ENCODE data around the gene RPL10. TPM values are rescaled to one million over a fixed set of nuclear protein-coding genes. Genes with fewer than 3 reads are reported as not detected.

RPL10 gene
- total RNA-seq, 2 donors from 2014 or later, result 2,142 to 2,551 TPM

DNA sequence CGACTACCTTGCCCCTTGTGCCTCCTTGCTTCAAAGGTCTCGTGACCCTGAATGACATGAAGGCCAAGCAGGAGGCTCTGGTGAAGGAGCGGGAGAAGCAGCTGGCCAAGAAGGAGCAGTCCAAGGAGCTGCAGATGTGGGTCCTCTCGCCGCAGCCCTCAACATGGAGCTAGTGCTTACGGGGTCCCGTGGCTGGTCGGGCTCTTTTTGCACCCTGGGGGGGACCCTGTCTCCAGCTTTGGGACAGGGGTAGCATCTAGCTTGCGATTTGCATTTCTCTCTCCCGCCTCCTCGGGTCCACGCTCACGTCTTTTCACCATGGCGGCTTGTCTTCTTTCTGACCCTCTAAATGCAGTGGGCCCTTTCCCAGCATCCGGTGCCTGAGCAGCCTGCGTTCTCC is 47.6 kb downstream of the RPL10 start:
- Histone ChIP-seq H3K36me3 (ENCODE audit: control insufficient read depth, insufficient read depth, low read length) (peaks cover 22% of the 10 kb centered on the region), H3K4me3 (ENCODE audit: low read length) (no peak overlapping the region), H3K27me3 (ENCODE audit: control insufficient read depth, insufficient read depth, low read length, poor library complexity, severe bottlenecking) (no peaks in the 10 kb centered on the region), H3K4me1 (ENCODE audit: control insufficient read depth, insufficient read depth, low read length) (no peaks in the 10 kb centered on the region), H3K9me3 (ENCODE audit: control insufficient read depth, low read length) (no peaks in the 10 kb centered on the region), H3K27ac (ENCODE audit: low read depth, low read length) (no peak overlapping the region), H3K9ac (ENCODE audit: extremely low read depth, low read length, poor library complexity, severe bottlenecking) (no peak overlapping the region)
- no peaks in the 10 kb centered on the region for H3K4me1 Mint-ChIP-seq
- DNase-seq, result no peak
- TF ChIP-seq, protein P1, sequence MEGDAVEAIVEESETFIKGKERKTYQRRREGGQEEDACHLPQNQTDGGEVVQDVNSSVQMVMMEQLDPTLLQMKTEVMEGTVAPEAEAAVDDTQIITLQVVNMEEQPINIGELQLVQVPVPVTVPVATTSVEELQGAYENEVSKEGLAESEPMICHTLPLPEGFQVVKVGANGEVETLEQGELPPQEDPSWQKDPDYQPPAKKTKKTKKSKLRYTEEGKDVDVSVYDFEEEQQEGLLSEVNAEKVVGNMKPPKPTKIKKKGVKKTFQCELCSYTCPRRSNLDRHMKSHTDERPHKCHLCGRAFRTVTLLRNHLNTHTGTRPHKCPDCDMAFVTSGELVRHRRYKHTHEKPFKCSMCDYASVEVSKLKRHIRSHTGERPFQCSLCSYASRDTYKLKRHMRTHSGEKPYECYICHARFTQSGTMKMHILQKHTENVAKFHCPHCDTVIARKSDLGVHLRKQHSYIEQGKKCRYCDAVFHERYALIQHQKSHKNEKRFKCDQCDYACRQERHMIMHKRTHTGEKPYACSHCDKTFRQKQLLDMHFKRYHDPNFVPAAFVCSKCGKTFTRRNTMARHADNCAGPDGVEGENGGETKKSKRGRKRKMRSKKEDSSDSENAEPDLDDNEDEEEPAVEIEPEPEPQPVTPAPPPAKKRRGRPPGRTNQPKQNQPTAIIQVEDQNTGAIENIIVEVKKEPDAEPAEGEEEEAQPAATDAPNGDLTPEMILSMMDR (conservative IDR thresholded peaks at IDR 0.05), result no peak
- peaks cover 65% of the 10 kb centered on the region for H3K9me3 Mint-ChIP-seq
- H3K27ac Mint-ChIP-seq, result no peak overlapping the region
- no peaks in the 10 kb centered on the region for H3K27me3 Mint-ChIP-seq (ENCODE audit: insufficient read depth)
- H3K36me3 Mint-ChIP-seq (ENCODE audit: low read depth), result peaks cover 25% of the 10 kb centered on the region
- no peak overlapping the region for H3K4me3 Mint-ChIP-seq
- 91 to 97% methylated on average over 6 to 16 of the region's 16 CpGs for WGBS, 2 experiments (ENCODE audit: insufficient coverage in 1 of 2, insufficient read length in 1 of 2)

DNA sequence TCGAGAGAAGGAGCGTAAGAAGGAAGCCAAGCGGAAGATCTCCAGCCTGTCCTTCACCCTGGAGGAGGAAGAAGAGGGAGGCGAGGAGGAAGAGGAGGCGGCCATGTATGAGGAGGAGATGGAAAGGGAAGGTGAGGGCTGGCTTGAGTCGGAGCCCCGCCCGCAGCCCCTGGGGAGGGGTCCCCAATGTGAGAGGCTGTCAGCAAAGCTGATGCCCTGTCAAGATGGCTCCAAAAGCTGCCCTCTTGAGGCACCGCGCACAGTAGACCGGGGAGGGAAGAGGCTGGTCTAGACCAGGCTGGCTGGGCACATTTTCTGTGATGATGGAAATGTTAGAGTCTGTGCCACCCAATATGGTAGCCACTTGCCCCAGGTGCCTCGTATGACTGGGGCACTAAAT is 48.3 kb downstream of the RPL10 start:
- H3K4me3 Mint-ChIP-seq, result no peak overlapping the region
- TF ChIP-seq, protein P1 (conservative IDR thresholded peaks at IDR 0.05), result no peak
- H3K36me3 Mint-ChIP-seq (ENCODE audit: low read depth), result peaks cover 21% of the 10 kb centered on the region
- H3K4me1 Mint-ChIP-seq, result no peaks in the 10 kb centered on the region
- Histone ChIP-seq H3K9me3 (ENCODE audit: control insufficient read depth, low read length) (no peaks in the 10 kb centered on the region), H3K4me3 (ENCODE audit: low read length) (no peak overlapping the region), H3K4me1 (ENCODE audit: control insufficient read depth, insufficient read depth, low read length) (no peaks in the 10 kb centered on the region), H3K27ac (ENCODE audit: low read depth, low read length) (no peak overlapping the region), H3K27me3 (ENCODE audit: control insufficient read depth, insufficient read depth, low read length, poor library complexity, severe bottlenecking) (no peaks in the 10 kb centered on the region), H3K9ac (ENCODE audit: extremely low read depth, low read length, poor library complexity, severe bottlenecking) (no peak overlapping the region), H3K36me3 (ENCODE audit: control insufficient read depth, insufficient read depth, low read length) (peaks cover 20% of the 10 kb centered on the region)
- H3K9me3 Mint-ChIP-seq, result peaks cover 60% of the 10 kb centered on the region
- no peak for DNase-seq
- no peak overlapping the region for H3K27ac Mint-ChIP-seq
- H3K27me3 Mint-ChIP-seq (ENCODE audit: insufficient read depth), result no peaks in the 10 kb centered on the region
- 93 to 100% methylated on average over 4 to 12 of the region's 12 CpGs for WGBS, 2 experiments (ENCODE audit: insufficient coverage in 1 of 2, insufficient read length in 1 of 2)

DNA sequence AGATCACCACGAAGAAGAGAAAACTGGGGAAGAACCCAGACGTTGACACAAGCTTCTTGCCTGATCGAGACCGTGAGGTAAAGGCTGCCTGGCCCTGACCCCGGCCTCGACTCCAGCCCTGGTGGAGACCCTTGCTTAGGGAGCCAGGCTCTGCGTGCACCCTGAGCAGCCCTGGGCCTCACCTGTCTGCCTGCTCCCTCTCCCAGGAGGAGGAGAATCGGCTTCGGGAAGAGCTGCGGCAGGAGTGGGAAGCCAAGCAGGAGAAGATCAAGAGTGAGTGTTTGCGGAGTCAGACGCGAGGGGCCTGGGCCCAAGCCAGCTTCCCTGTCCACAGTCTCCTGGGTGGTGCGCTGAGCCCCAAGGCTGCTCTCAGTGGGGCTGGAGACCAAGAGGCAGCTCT is 50.3 kb downstream of the RPL10 start:
- H3K27me3 Mint-ChIP-seq (ENCODE audit: insufficient read depth), result no peaks in the 10 kb centered on the region
- Histone ChIP-seq H3K4me1 (ENCODE audit: control insufficient read depth, insufficient read depth, low read length) (no peaks in the 10 kb centered on the region), H3K27me3 (ENCODE audit: control insufficient read depth, insufficient read depth, low read length, poor library complexity, severe bottlenecking) (no peaks in the 10 kb centered on the region), H3K9ac (ENCODE audit: extremely low read depth, low read length, poor library complexity, severe bottlenecking) (no peak overlapping the region), H3K9me3 (ENCODE audit: control insufficient read depth, low read length) (no peaks in the 10 kb centered on the region), H3K36me3 (ENCODE audit: control insufficient read depth, insufficient read depth, low read length) (peaks cover 12% of the 10 kb centered on the region), H3K4me3 (ENCODE audit: low read length) (no peak overlapping the region), H3K27ac (ENCODE audit: low read depth, low read length) (no peak overlapping the region)
- H3K36me3 Mint-ChIP-seq (ENCODE audit: low read depth), result peaks cover 31% of the 10 kb centered on the region
- TF ChIP-seq, protein P1 (conservative IDR thresholded peaks at IDR 0.05), result no peak
- 80 to 98% methylated on average over 1 to 12 of the region's 14 CpGs for WGBS, 2 experiments (ENCODE audit: insufficient coverage in 1 of 2, insufficient read length in 1 of 2)
- peaks cover 62% of the 10 kb centered on the region for H3K9me3 Mint-ChIP-seq
- no peaks in the 10 kb centered on the region for H3K4me1 Mint-ChIP-seq
- DNase-seq, result no peak
- no peak overlapping the region for H3K27ac Mint-ChIP-seq
- no peak overlapping the region for H3K4me3 Mint-ChIP-seq
